Measurements from ENCODE around the gene ZNF362. TPM values are rescaled to one million over a fixed set of nuclear protein-coding genes. Genes with fewer than 3 reads are reported as not detected.

ZNF362 gene
- total RNA-seq, 1 donor from 2014 or later = 85.0 TPM

- no peak for TF ChIP-seq CTCF (IDR thresholded peaks at IDR 0.05)
- Mint-ChIP-seq H3K36me3 (ENCODE audit: low read depth) (peaks cover 9% of the 10 kb centered on the region), H3K4me1 (ENCODE audit: low read depth) (peaks cover 85% of the 10 kb centered on the region), H3K4me3 (ENCODE audit: unreplicated experiment) (peak overlapping the region; percentile 4), H3K27me3 (ENCODE audit: low read depth) (no peaks in the 10 kb centered on the region), H3K27ac (ENCODE audit: unreplicated experiment) (peak overlapping the region; percentile 94), H3K9me3 (ENCODE audit: low read depth) (no peaks in the 10 kb centered on the region)
- no peak for DNase-seq (ENCODE audit: low spot score)
Measured at GRCh38 chr1:33344896-33345560, 88.7 kb downstream of the ZNF362 start.

GRCh38 chr1:33346533-33346926 lies 90.2 kb downstream of the ZNF362 start:
- Mint-ChIP-seq H3K4me1 (ENCODE audit: low read depth) (peaks cover 79% of the 10 kb centered on the region), H3K36me3 (ENCODE audit: low read depth) (peaks cover 3% of the 10 kb centered on the region), H3K27me3 (ENCODE audit: low read depth) (no peaks in the 10 kb centered on the region), H3K27ac (ENCODE audit: unreplicated experiment) (peak overlapping the region; percentile 94), H3K4me3 (ENCODE audit: unreplicated experiment) (peak overlapping the region; percentile 85), H3K9me3 (ENCODE audit: low read depth) (no peaks in the 10 kb centered on the region)
- DNase-seq (ENCODE audit: low spot score) = no peak
- peak; percentile 4 for TF ChIP-seq CTCF (IDR thresholded peaks at IDR 0.05)

- Mint-ChIP-seq H3K4me3 (ENCODE audit: unreplicated experiment) (peak overlapping the region; percentile 85), H3K27me3 (ENCODE audit: low read depth) (no peaks in the 10 kb centered on the region), H3K4me1 (ENCODE audit: low read depth) (peaks cover 74% of the 10 kb centered on the region), H3K9me3 (ENCODE audit: low read depth) (no peaks in the 10 kb centered on the region), H3K27ac (ENCODE audit: unreplicated experiment) (peak overlapping the region; percentile 94), H3K36me3 (ENCODE audit: low read depth) (peaks cover 3% of the 10 kb centered on the region)
- no peak for TF ChIP-seq CTCF (IDR thresholded peaks at IDR 0.05)
- no peak for DNase-seq (ENCODE audit: low spot score)
Measured at GRCh38 chr1:33346927-33347649, 90.8 kb downstream of the ZNF362 start.

GRCh38 chr1:33347650-33347992 lies 91.3 kb downstream of the ZNF362 start:
- peaks cover 69% of the 10 kb centered on the region for H3K4me1 Mint-ChIP-seq (ENCODE audit: low read depth)
- TF ChIP-seq CTCF (IDR thresholded peaks at IDR 0.05) = no peak
- H3K36me3 Mint-ChIP-seq (ENCODE audit: low read depth) = peaks cover under 1% of the 10 kb centered on the region
- no peaks in the 10 kb centered on the region for H3K9me3 Mint-ChIP-seq (ENCODE audit: low read depth)
- no peak for DNase-seq (ENCODE audit: low spot score)
- H3K27me3 Mint-ChIP-seq (ENCODE audit: low read depth) = no peaks in the 10 kb centered on the region
- peak overlapping the region; percentile 94 for H3K27ac Mint-ChIP-seq (ENCODE audit: unreplicated experiment)
- H3K4me3 Mint-ChIP-seq (ENCODE audit: unreplicated experiment) = peak overlapping the region; percentile 85

GRCh38 chr1:33348194-33348593 lies 91.9 kb downstream of the ZNF362 start:
- Mint-ChIP-seq H3K4me1 (ENCODE audit: low read depth) (peaks cover 63% of the 10 kb centered on the region), H3K9me3 (ENCODE audit: low read depth) (no peaks in the 10 kb centered on the region), H3K27me3 (ENCODE audit: low read depth) (no peaks in the 10 kb centered on the region), H3K4me3 (ENCODE audit: unreplicated experiment) (peak overlapping the region; percentile 85), H3K27ac (ENCODE audit: unreplicated experiment) (peak overlapping the region; percentile 94), H3K36me3 (ENCODE audit: low read depth) (no peaks in the 10 kb centered on the region)
- TF ChIP-seq CTCF (IDR thresholded peaks at IDR 0.05) = no peak
- DNase-seq (ENCODE audit: low spot score) = no peak
